ENCODE results near the gene LRP11.

- TF ChIP-seq CTCF (IDR thresholded peaks at IDR 0.05; ENCODE audit: low read length) (no peak), EZH2 (optimal IDR thresholded peaks at IDR 0.05; ENCODE audit: low read depth, low read length) (no peak), EZH2phosphoT487 (IDR thresholded peaks at IDR 0.05; ENCODE audit: low read length) (no peak)
Observed at GRCh38 chr6:149783551-149783950, 80.6 kb downstream of the LRP11 start.

All from MM.1S (cell line).